ENCODE data around the gene RAB40C.

Gene RAB40C

GRCh38 chr16:637081-638018 is 47.5 kb downstream of the RAB40C start:
- H3K4me3 ChIP-seq (ENCODE audit: low read depth, low read length), result peak overlapping the region; percentile 78
- TF ChIP-seq CTCF (IDR thresholded peaks at IDR 0.05; ENCODE audit: borderline replicate concordance, insufficient read depth, low read depth, low read length), result no peak

GRCh38 chr16:638034-638543 is 48.2 kb downstream of the RAB40C start:
- H3K4me3 ChIP-seq (ENCODE audit: low read depth, low read length), result no peak overlapping the region
- no peak for TF ChIP-seq CTCF (IDR thresholded peaks at IDR 0.05; ENCODE audit: borderline replicate concordance, insufficient read depth, low read depth, low read length)

GRCh38 chr16:638836-639235 is 49.0 kb downstream of the RAB40C start:
- TF ChIP-seq CTCF (IDR thresholded peaks at IDR 0.05; ENCODE audit: borderline replicate concordance, insufficient read depth, low read depth, low read length), result no peak

GRCh38 chr16:640614-641013 is 50.7 kb downstream of the RAB40C start:
- no peak for TF ChIP-seq CTCF (IDR thresholded peaks at IDR 0.05; ENCODE audit: borderline replicate concordance, insufficient read depth, low read depth, low read length)
- H3K4me3 ChIP-seq (ENCODE audit: low read depth, low read length), result peak overlapping the region; percentile 16

More at GRCh38 chr16:638836-639235, 49.0 kb downstream of the RAB40C start:
- H3K4me3 ChIP-seq (ENCODE audit: low read depth, low read length), result no peak overlapping the region

- peak within 1 kb of the TSS; percentile 63 for H3K4me3 ChIP-seq (ENCODE audit: low read depth, low read length)
- no peak for TF ChIP-seq CTCF (IDR thresholded peaks at IDR 0.05; ENCODE audit: borderline replicate concordance, insufficient read depth, low read depth, low read length)
Measured at GRCh38 chr16:641326-642188, 51.7 kb downstream of the RAB40C start, which contains the start of gene MCRIP2. Gene MCRIP2 (plus strand): TSS chr16:641828. CDS start chr16:641992, 164 bp downstream.

GRCh38 chr16:642189-643049 is 52.6 kb downstream of the RAB40C start:
- no peak for TF ChIP-seq CTCF (IDR thresholded peaks at IDR 0.05; ENCODE audit: borderline replicate concordance, insufficient read depth, low read depth, low read length)

More at GRCh38 chr16:642189-643049, 52.6 kb downstream of the RAB40C start:
- peak overlapping the region; percentile 63 for H3K4me3 ChIP-seq (ENCODE audit: low read depth, low read length)

All from GM12875 (cell line).